NT2/D1 (cell line): Measurements from ENCODE around the gene DTWD2.
"Not testable (repeated sequence)": the region's sequence is repeated elsewhere in the genome, so short reads cannot be mapped to it uniquely, and the experiment has no call there.

Experiments used
- SUZ12 ChIP-seq: IDR thresholded peaks from 2 replicates; pipeline ENCODE4 v1.6.1; 2011; ENCODE audit not compliant: insufficient read length, insufficient read depth; ENCODE audit errors: extremely low read depth
- YY1 ChIP-seq: IDR thresholded peaks from 2 replicates; pipeline ENCODE4 v1.6.1; 2011; ENCODE audit not compliant: insufficient read length, insufficient read depth
- ZNF274 ChIP-seq: IDR thresholded peaks from 2 replicates; pipeline ENCODE4 v1.6.1; 2011; ENCODE audit warnings: mild to moderate bottlenecking, low read depth, low read length

GRCh38 chr5:118998861-118999260 is 10.5 kb upstream of the DTWD2 start:
- TF ChIP-seq SUZ12, YY1, ZNF274: not testable (repeated sequence)
